Sigmoid colon (tissue), 7 donors: ENCODE results near the gene LRGUK. TPM values are rescaled to one million over a fixed set of nuclear protein-coding genes. Genes with fewer than 3 reads are reported as not detected.

Experiments used
- DNase-seq: peaks from one replicate; pipeline ENCODE4 v3.0.0-alpha.2; 2019
- H3K27ac ChIP-seq, 4 donors: fragments of 200-600 bp; sonication (generic); one replicate each; pipeline ENCODE4 v1.5.1; 2016 to 2019; ENCODE audit warnings: mild to moderate bottlenecking in 1 of 4
- H3K27me3 ChIP-seq, 3 donors: fragments of 200-600 bp; sonication (generic); one replicate each; pipeline ENCODE4 v1.5.1; 2019; ENCODE audit warnings: mild to moderate bottlenecking in 1 of 3
- H3K36me3 ChIP-seq, 4 donors: fragments of 200-600 bp; sonication (generic); one replicate each; pipeline ENCODE4 v1.5.1; 2016 to 2019
- H3K4me1 ChIP-seq, 4 donors: fragments of 200-600 bp; sonication (generic); one replicate each; pipeline ENCODE4 v1.5.1; 2017 to 2019
- H3K4me3 ChIP-seq, 4 donors: fragments of 200-600 bp; sonication (generic); one replicate each; pipeline ENCODE4 v1.5.1; 2017 to 2019; ENCODE audit warnings: mild to moderate bottlenecking in 2 of 4, moderate library complexity in 1 of 4
- H3K9me3 ChIP-seq, 4 donors: fragments of 200-600 bp in 3 of 4; sonication (generic) in 3 of 4; one replicate each; pipeline versions ENCODE4 v1.5.1 to v1.6.1; 2013 to 2019
- CTCF ChIP-seq, 4 experiments: fragments of 450-650 bp in 3 of 4; fragments of 200-600 bp in 1 of 4; IDR thresholded peaks; one replicate each; pipeline ENCODE4 v1.5.1; 2016 to 2019; ENCODE audit warnings: antibody characterized with exemption in 4 of 4, mild to moderate bottlenecking in 3 of 4, moderate library complexity in 2 of 4
- EP300 ChIP-seq, 4 donors: sonication (generic); formaldehyde crosslinking; IDR thresholded peaks; one replicate each; pipeline ENCODE4 v1.6.1; 2017; ENCODE audit warnings: antibody characterized with exemption in 4 of 4
- POLR2A ChIP-seq, 2 donors: fragments of 450-650 bp; IDR thresholded peaks; one replicate each; pipeline ENCODE4 v1.6.1; 2016; ENCODE audit warnings: antibody characterized with exemption in 2 of 2, mild to moderate bottlenecking in 2 of 2, moderate library complexity in 2 of 2
- POLR2AphosphoS5 ChIP-seq, 4 donors: sonication (generic); formaldehyde crosslinking; IDR thresholded peaks; one replicate each; pipeline ENCODE4 v1.6.1; 2017; ENCODE audit warnings: antibody characterized with exemption in 4 of 4
- WGBS, 2 donors: extraction: QIAGEN DNeasy Blood & Tissue Kit; methylation state at CpG; one replicate each; pipeline ENCODE4 v1.1.7; 2013; 5-methylcytosine and 5-hydroxymethylcytosine counted together
- intact Hi-C: fragments of 100-400 bp; cut with DNase I; formaldehyde crosslinking; loops from one replicate; pipeline ENCODE4 v1.15.1; 2023
- polyA plus RNA-seq, 3 donors: library from polyadenylated mRNA; stranded (reverse); fragments of 200-250 nt; gene quantifications; one replicate each; pipeline ENCODE4 v1.2.3, GENCODE V29; 2013
- total RNA-seq, 4 donors: library from RNA; depleted of rRNA; stranded (reverse); fragments of >200 nt; gene quantifications; one replicate each; pipeline ENCODE4 v1.1.0, GENCODE V29; 2016
- donor health status: healthy with polysubstance abuse.
- donor health status: Bipolar disorder and iron deficiency.
- donor health status: healthy.

The LRGUK gene
- total and polyA plus RNA-seq, 7 donors = 0.03 to 0.71 (median 0.33) TPM; not detected in 2

- DNase-seq = no peak
- 59 to 61% methylated on average over 3 of the region's 3 CpGs for WGBS, 2 donors
- Histone ChIP-seq H3K36me3 (no peaks in the 10 kb centered on the region), H3K27ac (no peak overlapping the region), H3K4me1 (no peaks in the 10 kb centered on the region), H3K4me3 (no peak overlapping the region), H3K9me3 (no peaks in the 10 kb centered on the region), H3K27me3 (no peaks in the 10 kb centered on the region)
- TF ChIP-seq CTCF (IDR thresholded peaks at IDR 0.05) = no peak
- no peak for TF ChIP-seq POLR2AphosphoS5 (IDR thresholded peaks at IDR 0.05)
- no peak for TF ChIP-seq EP300 (IDR thresholded peaks at IDR 0.05)
- TF ChIP-seq POLR2A (IDR thresholded peaks at IDR 0.05) = no peak
- intact Hi-C loops = no loop called here
Measured at GRCh38 chr7:134182078-134182477, 54.9 kb downstream of the LRGUK start.

- Histone ChIP-seq H3K9me3 (no peaks in the 10 kb centered on the region), H3K36me3 (no peaks in the 10 kb centered on the region), H3K27me3 (no peaks in the 10 kb centered on the region), H3K27ac (no peak overlapping the region), H3K4me3 (no peak overlapping the region), H3K4me1 (no peaks in the 10 kb centered on the region)
- intact Hi-C loops = no loop called here
- no peak for DNase-seq
- WGBS, 2 donors = 60 to 83% methylated on average over 3 of the region's 3 CpGs
- no peak for TF ChIP-seq POLR2AphosphoS5 (IDR thresholded peaks at IDR 0.05)
- TF ChIP-seq CTCF (IDR thresholded peaks at IDR 0.05) = no peak
- no peak for TF ChIP-seq POLR2A (IDR thresholded peaks at IDR 0.05)
- no peak for TF ChIP-seq EP300 (IDR thresholded peaks at IDR 0.05)
Measured at GRCh38 chr7:134184767-134185166, 57.6 kb downstream of the LRGUK start.

GRCh38 chr7:134186027-134186426 is 58.9 kb downstream of the LRGUK start:
- H3K9me3 ChIP-seq = no peaks in the 10 kb centered on the region
- no peak overlapping the region for H3K27ac ChIP-seq
- no peaks in the 10 kb centered on the region for H3K4me1 ChIP-seq
- intact Hi-C loops = no loop called here
- H3K4me3 ChIP-seq = no peak overlapping the region
- WGBS, 2 donors = 64 to 66% methylated on average over 3 of the region's 3 CpGs
- no peaks in the 10 kb centered on the region for H3K36me3 ChIP-seq
- DNase-seq = no peak
- TF ChIP-seq CTCF (IDR thresholded peaks at IDR 0.05) (no peak), POLR2A (IDR thresholded peaks at IDR 0.05) (no peak), POLR2AphosphoS5 (IDR thresholded peaks at IDR 0.05) (no peak), EP300 (IDR thresholded peaks at IDR 0.05) (no peak)
- no peaks in the 10 kb centered on the region for H3K27me3 ChIP-seq

GRCh38 chr7:134186801-134187200 is 59.7 kb downstream of the LRGUK start:
- DNase-seq = no peak
- 91 to 95% methylated on average over 2 of the region's 2 CpGs for WGBS, 2 donors
- intact Hi-C loops = no loop called here
- H3K9me3 ChIP-seq = no peaks in the 10 kb centered on the region
- no peaks in the 10 kb centered on the region for H3K36me3 ChIP-seq
- TF ChIP-seq EP300 (IDR thresholded peaks at IDR 0.05) (no peak), CTCF (IDR thresholded peaks at IDR 0.05) (no peak), POLR2A (IDR thresholded peaks at IDR 0.05) (no peak), POLR2AphosphoS5 (IDR thresholded peaks at IDR 0.05) (no peak)
- H3K4me3 ChIP-seq = no peak overlapping the region
- H3K27ac ChIP-seq = no peak overlapping the region
- no peaks in the 10 kb centered on the region for H3K4me1 ChIP-seq
- H3K27me3 ChIP-seq = no peaks in the 10 kb centered on the region

GRCh38 chr7:134187893-134188292 is 60.8 kb downstream of the LRGUK start:
- intact Hi-C loops = no loop called here
- DNase-seq = no peak
- no peak overlapping the region for H3K4me3 ChIP-seq

More at GRCh38 chr7:134187893-134188292, 60.8 kb downstream of the LRGUK start:
- WGBS, 2 donors = 94 to 96% methylated on average over 1 of the region's 1 CpG
- no peaks in the 10 kb centered on the region for H3K27me3 ChIP-seq
- TF ChIP-seq POLR2AphosphoS5 (IDR thresholded peaks at IDR 0.05) (no peak), CTCF (IDR thresholded peaks at IDR 0.05) (no peak), POLR2A (IDR thresholded peaks at IDR 0.05) (no peak), EP300 (IDR thresholded peaks at IDR 0.05) (no peak)
- no peaks in the 10 kb centered on the region for H3K36me3 ChIP-seq
- H3K9me3 ChIP-seq = no peaks in the 10 kb centered on the region
- H3K27ac ChIP-seq = no peak overlapping the region
- H3K4me1 ChIP-seq = no peaks in the 10 kb centered on the region
